Ramos (cell line): ENCODE data around the gene BSND.
"Not testable (repeated sequence)": the region's sequence is repeated elsewhere in the genome, so short reads cannot be mapped to it uniquely, and the experiment has no call there.

Experiments
- in situ Hi-C: fragments of 300-500 bp; cut with MboI; formaldehyde crosslinking; loops from one replicate; pipeline ENCODE4 v1.14.3; 2022; ENCODE audit warnings: low sequenced_read_pairs; ENCODE audit not compliant: unreplicated experiment

Gene BSND

GRCh38 chr1:55010887-55011217 is 12.1 kb downstream of the BSND start:
- in situ Hi-C loops = no loop called here

- in situ Hi-C loops = no loop called here
These were observed 13.9 kb downstream of the BSND start for GRCh38 chr1:55012661-55013060.

- in situ Hi-C loops = no loop called here
These were observed 16.4 kb downstream of the BSND start for GRCh38 chr1:55015123-55015522.

- in situ Hi-C loops = no loop called here
These were observed 17.2 kb downstream of the BSND start for GRCh38 chr1:55015731-55016620.

- in situ Hi-C loops = no loop called here
These were observed 19.7 kb downstream of the BSND start for GRCh38 chr1:55018395-55018794.

GRCh38 chr1:55021942-55022546 is 23.3 kb downstream of the BSND start:
- in situ Hi-C loops = no loop called here

GRCh38 chr1:55024163-55024562 is 25.4 kb downstream of the BSND start:
- in situ Hi-C loops = not testable (repeated sequence)

- in situ Hi-C loops = not testable (repeated sequence)
These were observed 27.9 kb downstream of the BSND start for GRCh38 chr1:55026682-55027081.

- in situ Hi-C loops = not testable (repeated sequence)
These were observed 32.4 kb downstream of the BSND start for GRCh38 chr1:55031098-55031497.

- in situ Hi-C loops = no loop called here
These were observed 34.5 kb downstream of the BSND start for GRCh38 chr1:55033265-55033614.

GRCh38 chr1:55034476-55035133 is 35.9 kb downstream of the BSND start:
- in situ Hi-C loops = no loop called here

GRCh38 chr1:55035904-55036303 is 37.2 kb downstream of the BSND start:
- in situ Hi-C loops = no loop called here

GRCh38 chr1:55037733-55038551 is 39.2 kb downstream of the BSND start:
- in situ Hi-C loops = no loop called here

- in situ Hi-C loops = no loop called here
These were observed 39.8 kb downstream of the BSND start for GRCh38 chr1:55038552-55038838.

- in situ Hi-C loops = no loop called here
These were observed 40.2 kb downstream of the BSND start for GRCh38 chr1:55038974-55039341.

- in situ Hi-C loops = no loop called here
These were observed 40.8 kb downstream of the BSND start, which contains the start of gene PCSK9 for GRCh38 chr1:55039342-55040082. TSS of gene PCSK9 (plus strand) at chr1:55039548. CDS start at chr1:55039838, 290 bp downstream.

- in situ Hi-C loops = no loop called here
These were observed 41.6 kb downstream of the BSND start for GRCh38 chr1:55040083-55040932.

- in situ Hi-C loops = no loop called here
These were observed 42.3 kb downstream of the BSND start for GRCh38 chr1:55040933-55041494.

- in situ Hi-C loops = no loop called here
These were observed 42.9 kb downstream of the BSND start for GRCh38 chr1:55041613-55042012.
